Esophagus squamous epithelium (tissue), 4 donors: ENCODE measurements around the gene JAZF1.

Experiments used
- CTCF ChIP-seq, 6 experiments: fragments of 450-650 bp in 4 of 6; fragments of 200-600 bp in 2 of 6; sonication (generic) in 2 of 6; IDR thresholded peaks; one replicate each; pipeline ENCODE4 v1.5.1; 2016 to 2019; ENCODE audit warnings: antibody characterized with exemption in 6 of 6, mild to moderate bottlenecking in 4 of 6, moderate library complexity in 4 of 6
- POLR2A ChIP-seq, 4 donors: fragments of 450-650 bp; IDR thresholded peaks; one replicate each; pipeline ENCODE4 v1.6.1; 2017; ENCODE audit warnings: antibody characterized with exemption in 4 of 4, mild to moderate bottlenecking in 4 of 4, moderate library complexity in 3 of 4

GRCh38 chr7:27944643-27945042, 236.0 kb downstream of the JAZF1 start:
- no peak for TF ChIP-seq CTCF (IDR thresholded peaks at IDR 0.05)
- TF ChIP-seq POLR2A (IDR thresholded peaks at IDR 0.05), result no peak
